Neural crest cell (in vitro differentiated cells): Measurements from ENCODE around the gene RBMS3. TPM values are rescaled to one million over a fixed set of nuclear protein-coding genes. Genes with fewer than 3 reads are reported as not detected.

Experiments
- DNase-seq: peaks from one replicate; pipeline ENCODE4 v3.0.0; 2021; ENCODE audit warnings: low read depth, mixed read lengths, low spot score
- H3K27ac Mint-ChIP-seq: one replicate; pipeline ENCODE4 v1.8.0; 2021; ENCODE audit warnings: mild to moderate bottlenecking, mixed read lengths; ENCODE audit not compliant: unreplicated experiment
- H3K27me3 Mint-ChIP-seq: 2 replicates; pipeline ENCODE4 v1.8.0; 2021; ENCODE audit warnings: low read depth, mild to moderate bottlenecking, mixed read lengths
- H3K36me3 Mint-ChIP-seq: 2 replicates; pipeline ENCODE4 v1.8.0; 2021; ENCODE audit warnings: low read depth, mild to moderate bottlenecking, mixed read lengths
- H3K4me1 Mint-ChIP-seq: 2 replicates; pipeline ENCODE4 v1.8.0; 2021; ENCODE audit warnings: mixed read lengths
- H3K4me3 Mint-ChIP-seq: one replicate; pipeline ENCODE4 v1.8.0; 2021; ENCODE audit warnings: mild to moderate bottlenecking, mixed read lengths
- H3K9me3 Mint-ChIP-seq: 2 replicates; pipeline ENCODE4 v1.8.0; 2021; ENCODE audit warnings: mixed read lengths
- CTCF ChIP-seq: fragments of 200-600 bp; sonication (generic); conservative IDR thresholded peaks from 2 replicates; pipeline ENCODE4 v1.5.0; 2021; ENCODE audit warnings: antibody characterized with exemption, mild to moderate bottlenecking
- total RNA-seq: library from RNA; stranded (reverse); gene quantifications from 2 replicates; pipeline ENCODE4 v1.2.1, GENCODE V29; 2021

The RBMS3 gene
- total RNA-seq, 1 donor from 2014 or later, result 35.4 TPM

- no peak for TF ChIP-seq CTCF
- Mint-ChIP-seq H3K27me3 (no peaks in the 10 kb centered on the region), H3K9me3 (no peaks in the 10 kb centered on the region), H3K36me3 (no peaks in the 10 kb centered on the region), H3K4me1 (peaks cover 35% of the 10 kb centered on the region), H3K27ac (peak overlapping the region; percentile 91), H3K4me3 (no peak overlapping the region)
- DNase-seq, result no peak
Observed at GRCh38 chr3:29452934-29453283, 172.0 kb downstream of the RBMS3 start.

GRCh38 chr3:29453284-29454001 lies 172.6 kb downstream of the RBMS3 start:
- Mint-ChIP-seq H3K4me3 (no peak overlapping the region), H3K9me3 (no peaks in the 10 kb centered on the region), H3K27ac (peak overlapping the region; percentile 98), H3K27me3 (no peaks in the 10 kb centered on the region), H3K36me3 (no peaks in the 10 kb centered on the region), H3K4me1 (peaks cover 30% of the 10 kb centered on the region)
- DNase-seq, result no peak
- TF ChIP-seq CTCF, result no peak

GRCh38 chr3:29454161-29454611 lies 173.3 kb downstream of the RBMS3 start:
- Mint-ChIP-seq H3K36me3 (no peaks in the 10 kb centered on the region), H3K4me1 (peaks cover 25% of the 10 kb centered on the region), H3K4me3 (peak overlapping the region; percentile 58), H3K27ac (peak overlapping the region; percentile 98), H3K27me3 (no peaks in the 10 kb centered on the region), H3K9me3 (no peaks in the 10 kb centered on the region)
- no peak for DNase-seq
- no peak for TF ChIP-seq CTCF

- Mint-ChIP-seq H3K27ac (no peak overlapping the region), H3K4me1 (peaks cover 35% of the 10 kb centered on the region), H3K27me3 (no peaks in the 10 kb centered on the region), H3K36me3 (no peaks in the 10 kb centered on the region), H3K9me3 (no peaks in the 10 kb centered on the region), H3K4me3 (no peak overlapping the region)
- no peak for TF ChIP-seq CTCF
- DNase-seq, result no peak
Observed at GRCh38 chr3:29456901-29457300, 176.0 kb downstream of the RBMS3 start.

GRCh38 chr3:29463304-29463703 lies 182.4 kb downstream of the RBMS3 start:
- no peaks in the 10 kb centered on the region for H3K27me3 Mint-ChIP-seq
- H3K9me3 Mint-ChIP-seq, result peaks cover 2% of the 10 kb centered on the region
- H3K4me3 Mint-ChIP-seq, result no peak overlapping the region
- no peak overlapping the region for H3K27ac Mint-ChIP-seq
- peaks cover 2% of the 10 kb centered on the region for H3K36me3 Mint-ChIP-seq
- no peak for DNase-seq
- TF ChIP-seq CTCF, result no peak
- peaks cover 36% of the 10 kb centered on the region for H3K4me1 Mint-ChIP-seq
